ENCODE measurements around the gene RAB11A.

GRCh38 chr15:65907661-65908060 lies 38.4 kb downstream of the RAB11A start:
- no peak for TF ChIP-seq YY1 (IDR thresholded peaks at IDR 0.05; ENCODE audit: low read depth)
- TF ChIP-seq CREB1 (IDR thresholded peaks at IDR 0.05; ENCODE audit: low read depth), result no peak
- TF ChIP-seq, protein P1, sequence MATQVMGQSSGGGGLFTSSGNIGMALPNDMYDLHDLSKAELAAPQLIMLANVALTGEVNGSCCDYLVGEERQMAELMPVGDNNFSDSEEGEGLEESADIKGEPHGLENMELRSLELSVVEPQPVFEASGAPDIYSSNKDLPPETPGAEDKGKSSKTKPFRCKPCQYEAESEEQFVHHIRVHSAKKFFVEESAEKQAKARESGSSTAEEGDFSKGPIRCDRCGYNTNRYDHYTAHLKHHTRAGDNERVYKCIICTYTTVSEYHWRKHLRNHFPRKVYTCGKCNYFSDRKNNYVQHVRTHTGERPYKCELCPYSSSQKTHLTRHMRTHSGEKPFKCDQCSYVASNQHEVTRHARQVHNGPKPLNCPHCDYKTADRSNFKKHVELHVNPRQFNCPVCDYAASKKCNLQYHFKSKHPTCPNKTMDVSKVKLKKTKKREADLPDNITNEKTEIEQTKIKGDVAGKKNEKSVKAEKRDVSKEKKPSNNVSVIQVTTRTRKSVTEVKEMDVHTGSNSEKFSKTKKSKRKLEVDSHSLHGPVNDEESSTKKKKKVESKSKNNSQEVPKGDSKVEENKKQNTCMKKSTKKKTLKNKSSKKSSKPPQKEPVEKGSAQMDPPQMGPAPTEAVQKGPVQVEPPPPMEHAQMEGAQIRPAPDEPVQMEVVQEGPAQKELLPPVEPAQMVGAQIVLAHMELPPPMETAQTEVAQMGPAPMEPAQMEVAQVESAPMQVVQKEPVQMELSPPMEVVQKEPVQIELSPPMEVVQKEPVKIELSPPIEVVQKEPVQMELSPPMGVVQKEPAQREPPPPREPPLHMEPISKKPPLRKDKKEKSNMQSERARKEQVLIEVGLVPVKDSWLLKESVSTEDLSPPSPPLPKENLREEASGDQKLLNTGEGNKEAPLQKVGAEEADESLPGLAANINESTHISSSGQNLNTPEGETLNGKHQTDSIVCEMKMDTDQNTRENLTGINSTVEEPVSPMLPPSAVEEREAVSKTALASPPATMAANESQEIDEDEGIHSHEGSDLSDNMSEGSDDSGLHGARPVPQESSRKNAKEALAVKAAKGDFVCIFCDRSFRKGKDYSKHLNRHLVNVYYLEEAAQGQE (IDR thresholded peaks at IDR 0.05; ENCODE audit: low read depth), result no peak
- no peak for TF ChIP-seq CEBPB (IDR thresholded peaks at IDR 0.05)
- TF ChIP-seq RAD21 (IDR thresholded peaks at IDR 0.05; ENCODE audit: low read depth), result no peak
- no peak for TF ChIP-seq NFIC (IDR thresholded peaks at IDR 0.05)
- no peak for TF ChIP-seq FOXM1 (IDR thresholded peaks at IDR 0.05; ENCODE audit: borderline replicate concordance, low read depth)
- TF ChIP-seq EP300 (IDR thresholded peaks at IDR 0.05; ENCODE audit: borderline replicate concordance), result no peak
- TF ChIP-seq TEAD4 (IDR thresholded peaks at IDR 0.05), result no peak
- no peak for TF ChIP-seq TAF1 (IDR thresholded peaks at IDR 0.05; ENCODE audit: low read depth)
- TF ChIP-seq TCF12 (IDR thresholded peaks at IDR 0.05; ENCODE audit: low read depth), result no peak
- TF ChIP-seq EGR1 (IDR thresholded peaks at IDR 0.05), result no peak
- TF ChIP-seq MAX (IDR thresholded peaks at IDR 0.05), result no peak
- no peak for TF ChIP-seq USF1 (IDR thresholded peaks at IDR 0.05)
